GM19395 (cell line): Measurements from ENCODE around the gene CDC34.

Source experiments
- ATAC-seq: cut with Tn5 transposase; IDR thresholded peaks from one replicate; pipeline ENCODE4 v1.9.1; 2021; ENCODE audit warnings: mild to moderate bottlenecking, moderate library complexity; ENCODE audit not compliant: unreplicated experiment

CDC34 gene

GRCh38 chr19:518598-519231 lies 12.8 kb upstream of the CDC34 start:
- no peak for ATAC-seq

GRCh38 chr19:519449-519865 lies 12.1 kb upstream of the CDC34 start:
- no peak for ATAC-seq

DNA sequence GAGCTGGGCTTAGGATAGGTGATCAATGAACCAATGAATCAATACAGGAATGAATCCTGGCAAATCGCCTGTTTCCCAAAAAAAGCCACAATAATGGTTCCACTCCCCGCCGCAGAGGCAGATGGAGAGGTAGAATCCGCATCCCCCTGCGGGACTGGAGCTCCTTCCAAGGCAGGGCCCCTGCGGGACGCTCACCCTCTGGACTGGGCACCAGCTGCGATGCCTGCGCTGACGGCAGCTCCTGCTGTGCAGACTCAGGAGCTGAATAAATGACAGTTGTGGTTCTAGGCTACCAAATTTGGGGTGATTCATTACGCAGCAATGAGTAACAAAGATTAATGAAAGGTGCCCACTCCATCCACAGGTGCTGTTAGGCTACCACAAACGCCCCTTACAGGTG lies 8.8 kb upstream of the CDC34 start:
- no peak for ATAC-seq

DNA sequence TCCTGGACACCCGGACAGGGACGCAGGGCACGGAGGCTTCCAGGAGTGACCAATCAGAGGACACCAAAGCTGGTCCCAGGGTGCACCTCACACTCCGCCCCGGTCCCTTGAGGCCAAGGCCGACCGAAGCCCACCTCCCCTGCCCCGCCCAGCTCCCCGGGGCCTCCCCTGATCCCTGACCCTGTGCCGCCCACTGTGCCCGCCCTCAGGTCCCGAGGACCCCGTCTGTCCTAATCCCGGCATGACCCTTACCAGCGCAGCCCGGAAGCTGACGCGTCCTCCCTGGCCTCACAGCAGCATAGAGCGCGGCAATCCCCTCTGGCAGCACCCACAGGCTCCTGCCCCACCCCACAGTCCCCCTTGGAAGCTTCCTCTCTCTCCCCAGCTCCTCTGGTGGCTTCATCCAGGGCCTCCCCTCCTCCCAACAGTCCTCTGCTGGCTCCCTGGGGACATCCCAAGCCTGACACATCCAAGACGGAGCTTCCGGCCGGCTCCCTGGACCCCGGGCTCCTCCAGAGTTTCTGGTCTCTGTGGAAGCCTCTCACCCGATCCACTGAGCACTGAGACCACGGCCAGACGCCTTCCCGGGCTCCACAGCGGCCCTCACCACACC lies 7.4 kb upstream of the CDC34 start:
- no peak for ATAC-seq

DNA sequence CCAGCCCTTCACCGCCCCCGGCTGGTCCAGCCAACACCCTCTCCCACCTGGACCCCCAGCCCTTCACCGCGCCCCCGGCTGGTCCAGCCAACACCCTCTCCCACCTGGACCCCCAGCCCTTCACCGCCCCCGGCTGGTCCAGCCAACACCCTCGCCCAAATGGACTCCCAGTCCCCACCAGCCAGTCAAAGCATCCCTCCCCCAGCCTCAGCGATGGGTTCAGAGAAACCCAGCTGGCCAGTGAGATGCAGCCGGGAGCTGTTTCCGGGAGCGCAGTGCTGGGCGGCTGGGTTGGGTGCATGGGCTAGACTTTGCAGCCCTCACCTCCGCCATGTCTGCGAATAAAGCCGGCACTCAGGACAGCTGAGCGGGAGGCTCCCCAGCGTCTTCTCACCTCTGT lies 6.5 kb upstream of the CDC34 start:
- ATAC-seq, result no peak

GRCh38 chr19:525857-526419 lies 5.6 kb upstream of the CDC34 start:
- no peak for ATAC-seq

DNA sequence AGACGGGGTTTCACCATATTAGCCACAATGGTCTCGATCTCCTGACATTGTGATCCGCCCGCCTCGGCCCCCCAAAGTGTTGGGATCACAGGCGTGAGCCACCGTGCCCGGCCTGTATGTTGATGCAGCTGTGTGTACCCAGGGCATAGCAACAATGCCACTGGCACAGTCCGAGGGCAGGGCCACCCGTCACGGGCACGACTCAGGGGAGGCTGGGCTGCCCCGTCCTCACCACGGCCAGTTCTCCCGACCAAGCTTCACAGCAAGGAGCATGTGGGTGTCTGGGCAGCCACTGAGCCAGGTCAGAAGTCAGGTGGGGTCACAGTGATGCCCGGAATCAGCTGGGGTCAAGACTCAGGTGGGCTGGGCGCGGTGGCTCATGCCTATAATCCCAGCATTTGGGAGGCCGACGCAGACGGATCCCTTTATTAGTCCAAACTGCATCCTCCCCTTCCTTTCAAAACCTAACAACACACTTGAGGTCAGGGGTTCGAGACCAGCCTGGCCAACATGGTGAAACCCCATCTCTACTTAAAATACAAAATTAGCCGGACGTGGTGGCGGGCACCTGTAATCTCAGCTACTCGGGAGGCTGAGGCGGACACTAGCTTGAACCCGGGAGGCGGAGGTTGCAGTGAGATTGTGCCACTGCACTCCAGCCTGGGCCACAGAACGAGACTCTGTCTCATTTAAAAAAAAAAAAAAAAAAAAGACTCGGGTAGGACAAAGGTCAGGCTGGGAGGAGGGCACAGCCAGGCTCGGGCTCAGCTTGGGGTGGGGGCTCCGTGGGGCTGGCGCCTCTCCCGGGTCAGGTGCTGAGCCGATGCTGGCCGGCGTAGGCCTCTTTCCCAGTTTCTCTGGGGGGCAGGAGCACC lies 1.2 kb upstream of the CDC34 start:
- no peak for ATAC-seq

DNA sequence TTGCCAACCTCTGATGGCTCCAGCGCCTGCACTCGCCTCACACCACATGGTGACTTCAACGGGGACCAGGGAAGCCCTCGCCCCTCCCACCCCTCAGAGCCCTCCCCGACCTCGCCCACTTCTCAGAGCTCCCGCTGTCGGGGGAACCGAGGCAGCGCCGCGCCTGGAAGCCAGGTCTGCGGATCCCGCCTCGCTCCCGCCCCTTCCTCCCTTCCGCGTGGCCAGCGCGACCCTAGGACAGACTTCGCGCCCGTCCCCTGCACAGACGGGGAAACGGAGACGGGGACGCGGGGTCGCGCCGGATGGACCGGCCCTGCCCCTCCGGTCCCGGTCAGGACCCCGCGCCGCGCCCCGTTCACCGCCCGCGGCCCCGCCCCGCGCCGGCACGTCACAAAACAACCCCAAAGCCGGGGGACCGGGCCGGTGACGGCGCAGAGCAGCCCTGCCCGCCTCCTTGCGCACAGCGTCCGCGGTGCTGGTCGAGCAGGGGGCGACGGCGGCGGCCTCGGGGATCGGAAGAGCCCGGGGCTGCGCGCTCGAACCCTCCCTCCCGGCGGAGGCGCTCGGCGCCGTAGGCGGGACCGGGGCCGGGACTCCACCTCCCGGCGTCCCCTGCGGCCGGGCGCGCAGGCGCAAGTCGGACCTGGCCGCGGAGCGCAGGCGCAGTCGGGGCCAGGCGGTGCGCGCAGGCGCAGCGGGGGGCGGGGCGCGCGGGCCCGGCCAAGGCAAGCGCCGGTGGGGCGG lies 379 bp upstream of the CDC34 start:
- peak; percentile 50 for ATAC-seq

- ATAC-seq, result no peak
These were observed 1.2 kb downstream of the CDC34 start for GRCh38 chr19:532561-533363.

GRCh38 chr19:533364-534058 lies 2.0 kb downstream of the CDC34 start:
- ATAC-seq, result no peak

GRCh38 chr19:534088-534487 lies 2.5 kb downstream of the CDC34 start:
- ATAC-seq, result no peak

DNA sequence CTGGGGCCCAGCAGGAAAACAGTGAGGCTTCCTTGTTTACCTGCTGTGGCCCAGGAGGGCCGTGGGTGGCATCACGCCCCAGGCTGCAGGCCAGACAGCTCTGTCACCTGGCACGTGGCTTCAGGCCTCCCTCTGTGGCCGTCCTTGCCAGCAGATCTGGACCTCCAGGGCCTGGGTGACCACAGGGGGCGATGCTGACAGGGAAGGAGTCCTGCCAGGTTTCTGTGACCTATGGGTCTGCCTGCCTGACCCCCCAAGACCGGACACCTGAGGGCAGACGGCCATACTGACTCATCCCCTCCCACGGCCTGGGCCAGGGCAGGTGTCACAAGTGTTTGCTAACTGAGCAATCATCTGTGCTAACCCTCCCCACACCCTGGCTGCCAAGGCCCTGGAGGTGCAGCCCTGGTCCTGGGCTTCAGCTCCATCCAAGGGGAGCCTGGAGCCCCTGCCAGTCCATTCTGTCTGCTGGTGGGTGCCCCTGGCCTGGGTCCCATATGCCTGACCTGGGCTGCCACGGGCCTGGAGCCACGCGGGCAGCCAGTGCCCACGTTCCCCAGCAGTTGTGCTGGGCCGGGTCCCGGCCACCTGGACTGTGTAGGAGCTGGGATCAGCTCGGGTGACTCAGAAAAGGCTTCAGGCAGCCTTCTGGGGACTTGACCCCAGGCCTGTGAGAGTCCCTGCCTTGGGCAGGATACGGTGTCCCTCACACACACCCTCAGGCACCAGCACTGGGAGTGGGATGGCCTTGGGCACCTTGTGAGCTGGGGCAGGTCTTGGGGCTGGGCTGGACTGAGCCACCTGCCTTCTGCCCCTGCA lies 3.7 kb downstream of the CDC34 start:
- ATAC-seq, result no peak

DNA sequence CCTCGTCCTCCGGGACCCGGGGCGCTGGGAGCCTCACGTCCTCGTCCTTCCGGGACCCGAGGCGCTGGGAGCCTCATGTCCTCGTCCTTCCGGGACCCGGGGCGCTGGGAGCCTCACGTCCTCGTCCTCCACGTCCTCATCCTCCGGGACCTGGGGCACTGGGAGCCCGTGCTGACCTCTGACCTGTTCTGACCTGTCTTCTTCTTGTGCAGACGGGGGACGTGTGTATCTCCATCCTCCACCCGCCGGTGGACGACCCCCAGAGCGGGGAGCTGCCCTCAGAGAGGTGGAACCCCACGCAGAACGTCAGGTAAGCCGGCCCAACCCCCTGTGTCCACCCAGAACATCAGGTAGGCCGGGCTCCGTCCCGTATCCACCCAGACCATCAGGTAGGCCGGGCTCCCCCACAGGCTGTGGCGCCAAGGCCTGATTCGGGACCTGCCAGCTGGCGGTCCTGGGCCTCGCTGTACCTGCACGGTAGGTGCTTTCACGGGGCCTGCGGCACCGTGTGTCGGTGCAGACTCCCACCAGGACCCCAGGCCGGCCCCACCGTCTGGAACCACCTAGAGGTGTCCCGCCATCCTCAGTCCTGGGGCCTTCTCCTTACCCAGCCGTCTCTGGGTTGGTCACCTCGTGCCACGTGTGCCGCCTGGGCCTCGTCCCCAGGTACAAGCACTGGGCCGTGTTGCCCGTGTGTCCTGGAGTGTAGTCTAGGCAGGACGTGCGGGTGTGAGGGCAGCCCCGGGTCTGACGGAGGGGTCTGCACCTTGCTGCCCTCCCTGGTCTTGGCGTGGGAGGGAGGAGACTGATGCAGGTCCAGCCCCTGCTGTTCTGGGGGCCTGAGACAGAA lies 4.7 kb downstream of the CDC34 start:
- ATAC-seq, result no peak

DNA sequence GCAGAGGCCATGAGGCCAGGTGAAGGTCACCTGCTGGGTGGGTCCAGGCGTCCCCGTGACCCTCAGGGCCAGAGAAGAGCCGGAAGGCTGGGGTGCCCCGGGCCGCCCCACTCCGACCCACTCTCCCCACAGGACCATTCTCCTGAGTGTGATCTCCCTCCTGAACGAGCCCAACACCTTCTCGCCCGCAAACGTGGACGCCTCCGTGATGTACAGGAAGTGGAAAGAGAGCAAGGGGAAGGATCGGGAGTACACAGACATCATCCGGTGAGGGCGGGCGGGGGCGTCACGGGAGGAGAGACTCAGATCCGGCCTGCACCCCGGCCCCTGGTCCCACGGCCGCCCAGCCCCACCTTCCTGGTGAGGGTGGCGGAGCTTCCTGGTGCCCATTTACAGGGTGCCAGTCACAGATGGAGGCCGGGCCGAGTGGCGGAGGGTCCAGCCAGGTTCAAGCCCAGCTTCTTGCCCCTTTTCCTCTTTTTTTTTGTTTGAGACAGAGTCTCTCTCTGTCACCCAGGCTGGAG lies 5.4 kb downstream of the CDC34 start:
- no peak for ATAC-seq

- no peak for ATAC-seq
These were observed 7.3 kb downstream of the CDC34 start for GRCh38 chr19:538641-539428.

GRCh38 chr19:539429-540030 lies 8.0 kb downstream of the CDC34 start:
- no peak for ATAC-seq
